Suppressor macrophage treated with lipopolysaccharide for 4 hours (primary cell): ENCODE data around the gene GPRC5D.

Experiments
- DNase-seq: peaks from one replicate; pipeline ENCODE4 v3.0.0-alpha.2; 2020

Gene GPRC5D

GRCh38 chr12:12979126-12979525 is 27.2 kb upstream of the GPRC5D start:
- peak; percentile 62 for DNase-seq

DNA sequence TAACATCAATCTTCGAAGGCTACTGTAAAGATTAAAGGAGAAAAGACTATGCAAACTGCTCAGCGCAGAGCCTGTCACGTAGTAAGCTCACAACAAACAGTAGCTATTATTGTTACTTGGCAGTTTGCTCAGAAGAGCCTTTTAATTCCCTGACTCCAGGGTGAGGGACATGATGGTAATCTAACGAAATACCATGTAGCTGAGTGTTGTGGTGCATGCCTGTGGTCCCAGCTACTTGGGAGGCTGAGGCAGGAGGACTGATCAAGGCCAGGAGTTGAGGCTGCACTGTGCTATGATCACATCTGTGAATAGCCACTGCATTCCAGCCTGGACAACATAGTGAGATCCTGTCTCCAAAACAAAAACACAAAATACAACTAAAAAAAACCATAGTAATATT is 25.3 kb upstream of the GPRC5D start:
- DNase-seq = no peak

DNA sequence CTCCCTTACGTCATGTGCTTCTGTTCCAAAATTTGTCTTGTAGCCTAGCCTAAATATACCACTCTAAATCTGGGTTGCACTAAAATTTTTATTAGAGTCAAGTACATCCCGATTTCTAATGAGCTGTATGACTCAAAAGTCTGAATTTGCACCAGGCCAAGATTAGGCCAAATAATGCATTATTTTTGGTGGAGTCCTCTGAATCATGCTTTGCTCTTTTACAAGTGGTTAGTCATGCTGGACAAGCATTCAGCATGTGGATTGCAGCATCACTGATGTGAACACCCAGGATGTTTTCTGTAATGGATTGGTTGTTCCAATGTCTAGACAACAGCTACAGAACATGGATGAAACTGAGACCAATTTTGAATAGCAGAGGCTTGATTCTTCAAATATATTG is 24.4 kb upstream of the GPRC5D start:
- peak; percentile 82 for DNase-seq

DNA sequence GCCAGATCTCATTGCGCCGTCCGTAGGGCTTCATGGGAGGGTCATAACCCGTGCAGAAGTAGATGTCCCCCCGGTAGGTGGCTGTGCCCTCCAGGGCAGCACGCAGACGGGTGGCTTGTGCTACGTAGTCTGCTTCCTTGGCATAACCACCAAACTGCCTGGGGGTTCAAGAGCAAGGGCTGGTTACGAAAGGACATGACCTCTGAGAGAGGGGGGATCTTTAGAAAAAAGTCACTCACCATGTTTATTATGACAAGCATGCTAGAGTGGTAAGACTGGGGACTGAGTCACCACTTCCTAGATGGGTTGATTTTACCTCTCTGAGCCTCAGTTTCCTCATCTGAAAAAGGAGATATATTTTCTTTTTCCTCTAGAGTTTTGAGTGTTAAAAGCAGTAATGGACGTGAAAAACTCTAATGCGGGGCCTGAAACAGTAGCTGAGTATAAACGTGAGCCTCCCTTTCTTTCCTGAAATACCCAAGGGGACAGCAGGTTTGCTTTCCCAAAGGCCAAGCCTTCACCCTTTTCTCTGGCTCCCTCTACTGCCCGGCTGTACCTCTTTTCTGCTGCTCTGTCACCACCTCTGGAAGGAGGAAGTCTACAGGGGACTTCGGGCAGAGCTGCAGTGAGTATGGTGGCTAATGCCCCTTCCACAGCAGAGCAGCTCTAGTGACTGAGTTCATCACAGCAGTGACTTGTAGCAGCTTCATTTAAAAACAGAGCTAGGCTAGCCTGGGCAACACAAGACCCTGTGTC is 23.5 kb upstream of the GPRC5D start:
- peak; percentile 49 for DNase-seq

DNA sequence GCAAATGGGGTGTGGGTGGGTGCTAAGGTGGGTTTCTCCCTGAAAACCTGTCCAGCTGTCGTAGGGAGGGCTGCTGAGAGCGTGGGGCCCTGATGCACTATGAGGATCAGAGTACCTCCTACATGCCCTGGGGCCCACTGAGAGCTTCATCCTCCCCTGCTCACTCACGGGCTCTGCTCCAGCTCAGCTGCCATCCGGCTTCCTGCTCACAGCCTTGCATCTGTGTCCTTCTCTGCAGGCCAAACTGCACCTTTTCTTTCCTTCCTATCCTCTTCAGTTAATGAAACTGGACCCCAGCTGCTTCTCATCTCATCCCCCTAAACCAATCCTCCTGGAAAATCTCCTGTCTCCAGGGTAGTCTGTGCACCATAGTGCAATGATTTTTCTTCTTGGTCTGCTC is 22.2 kb upstream of the GPRC5D start:
- DNase-seq = no peak

- DNase-seq = no peak
Measured at GRCh38 chr12:12973019-12973418, 21.0 kb upstream of the GPRC5D start.

DNA sequence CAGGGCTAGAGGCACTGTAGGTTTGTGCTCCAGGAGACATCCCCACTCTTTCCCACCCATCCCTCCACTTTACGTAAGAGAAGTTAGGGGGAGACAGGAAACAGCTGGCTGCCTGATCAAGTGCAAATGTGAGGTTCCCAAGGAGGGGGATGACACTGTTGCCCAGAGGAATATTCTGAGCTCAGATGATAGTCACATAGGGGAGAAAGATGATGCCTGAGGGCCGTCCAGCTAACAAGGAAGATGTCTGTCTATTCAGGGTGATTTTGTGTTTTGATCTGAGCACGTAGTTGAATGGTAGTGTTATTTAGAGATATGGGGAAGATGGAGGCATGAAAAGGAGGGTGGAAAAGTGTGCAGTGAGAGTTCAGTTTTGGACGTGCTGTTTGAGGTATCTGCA is 13.9 kb upstream of the GPRC5D start:
- DNase-seq = no peak

DNA sequence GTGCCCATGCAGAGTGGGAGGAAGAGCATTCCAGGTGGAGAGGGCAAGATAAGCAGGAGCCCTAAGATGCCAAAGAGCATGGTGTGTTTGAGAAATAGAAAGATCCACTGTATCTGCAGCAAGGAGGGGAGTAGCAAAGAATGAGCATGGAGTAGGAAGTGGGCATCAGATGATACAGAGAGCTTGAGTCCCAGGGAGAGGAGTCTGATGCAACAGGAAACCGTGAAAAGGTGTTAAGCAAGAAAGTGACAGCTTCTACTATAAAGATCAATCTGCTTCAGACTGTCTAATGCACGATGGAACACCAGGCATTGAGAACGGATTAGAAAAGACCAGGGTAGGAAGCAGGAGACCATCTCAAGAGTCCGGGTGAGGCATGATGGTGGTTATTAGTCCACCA is 12.3 kb upstream of the GPRC5D start:
- no peak for DNase-seq

GRCh38 chr12:12960639-12961209 is 8.8 kb upstream of the GPRC5D start:
- DNase-seq = no peak

DNA sequence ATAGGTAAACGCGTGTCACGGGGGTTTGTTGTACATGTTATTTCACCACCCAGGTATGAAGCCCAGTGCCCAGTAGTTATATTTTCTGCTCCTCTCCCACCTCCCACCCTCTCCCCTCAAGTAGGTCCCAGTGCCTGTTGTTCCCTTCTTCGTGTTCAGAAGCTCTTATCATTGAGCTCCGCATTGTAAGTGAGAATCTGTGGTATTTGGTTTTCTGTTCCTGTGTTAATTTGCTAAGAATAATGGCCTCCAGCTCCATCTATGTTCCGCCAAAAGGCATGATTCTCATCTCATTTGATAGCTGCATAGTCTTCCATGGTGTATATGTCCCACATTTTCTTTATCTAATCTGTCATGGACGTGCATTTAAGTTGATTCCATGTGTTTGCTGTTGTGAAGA is 6.9 kb upstream of the GPRC5D start:
- no peak for DNase-seq

DNA sequence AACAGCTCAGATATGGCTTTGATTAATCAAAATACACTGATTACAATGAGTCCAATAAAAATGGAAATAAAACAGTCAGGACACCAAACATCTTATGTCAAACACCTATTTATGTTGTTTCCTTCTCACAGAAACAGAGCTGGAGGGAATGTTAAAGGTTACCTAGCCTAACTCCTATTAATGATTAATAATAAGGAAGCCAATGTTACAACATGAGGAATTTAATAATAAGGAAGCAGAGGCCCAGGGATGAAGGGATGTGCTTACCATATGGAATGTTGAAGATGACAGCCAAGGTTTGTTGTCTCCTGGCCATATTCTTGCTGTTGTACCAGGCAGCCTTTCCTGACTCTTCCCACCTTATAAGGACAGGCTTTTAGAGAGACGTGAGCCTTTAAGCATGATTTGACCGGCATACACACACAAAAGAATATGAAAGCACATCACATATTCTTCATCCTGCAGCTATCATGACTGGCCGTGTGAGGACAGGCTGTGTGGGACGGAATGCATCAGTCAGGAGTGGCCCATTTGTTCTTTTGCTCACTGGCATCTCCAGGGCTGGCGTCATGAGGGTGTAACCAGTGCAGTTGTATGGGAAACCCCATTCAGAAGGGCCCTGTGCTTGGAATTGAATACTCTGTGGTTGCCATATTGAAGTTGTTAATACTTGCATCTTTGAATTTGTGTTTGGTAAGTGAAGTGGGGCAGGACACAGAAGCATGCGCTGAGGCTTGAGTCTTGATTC is 3.1 kb upstream of the GPRC5D start:
- no peak for DNase-seq

DNA sequence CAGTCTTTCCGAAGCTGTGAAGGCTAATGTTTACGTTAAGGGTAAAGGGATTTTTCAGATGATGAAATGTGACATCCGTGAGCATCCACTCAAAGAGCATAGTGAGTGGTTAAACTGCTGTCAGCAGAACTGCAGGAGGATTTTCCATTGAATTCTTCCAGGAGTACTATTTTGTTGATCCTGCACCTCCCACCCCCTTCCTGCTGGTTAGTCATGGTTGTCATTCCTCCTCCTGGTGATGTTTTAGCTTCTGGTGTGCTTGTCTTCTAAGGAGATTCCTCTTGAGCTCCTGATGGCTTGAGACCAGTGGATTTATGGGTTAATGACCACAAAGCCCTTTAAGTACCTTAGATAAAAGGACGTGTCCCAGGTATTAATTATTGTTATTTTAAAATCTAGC is 2.4 kb upstream of the GPRC5D start:
- DNase-seq = no peak

GRCh38 chr12:12951504-12951903 is 466 bp downstream of the GPRC5D start:
- no peak for DNase-seq

- DNase-seq = no peak
Measured at GRCh38 chr12:12947902-12948301, 4.1 kb downstream of the GPRC5D start.

DNA sequence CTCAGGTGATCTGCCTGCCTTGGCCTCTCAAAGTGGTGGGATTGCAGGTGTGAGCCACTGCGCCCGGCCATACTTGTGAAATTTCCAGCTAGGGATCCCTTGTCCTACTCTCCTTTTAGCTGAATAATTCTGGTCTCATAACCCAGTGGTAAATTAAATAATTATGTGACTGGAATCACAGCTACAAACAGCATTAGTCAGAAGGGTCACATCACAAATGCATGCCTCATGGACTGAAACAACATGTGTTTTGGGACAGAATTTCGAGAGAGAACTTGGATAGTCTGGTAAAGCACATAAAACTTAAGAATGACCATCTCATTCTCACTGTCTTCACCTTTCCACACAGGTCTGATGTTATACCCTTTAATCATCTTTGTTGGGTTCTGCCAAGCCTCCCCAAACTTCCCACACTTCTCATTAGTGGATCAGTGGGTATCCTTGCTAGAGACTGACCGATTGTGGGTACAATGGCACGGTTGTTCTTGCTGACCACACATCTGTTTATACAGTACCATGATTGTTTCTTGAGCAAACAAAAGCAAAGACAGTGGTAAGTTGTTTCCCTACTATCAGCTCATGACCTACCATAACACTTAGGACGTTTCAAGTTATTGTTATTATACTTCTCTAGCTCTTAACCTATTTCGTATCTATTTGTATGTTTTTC is 5.1 kb downstream of the GPRC5D start:
- no peak for DNase-seq

- DNase-seq = no peak
Measured at GRCh38 chr12:12945591-12945990, 6.4 kb downstream of the GPRC5D start.

GRCh38 chr12:12943586-12944260 is 8.2 kb downstream of the GPRC5D start:
- no peak for DNase-seq

GRCh38 chr12:12941450-12942350 is 10.3 kb downstream of the GPRC5D start:
- no peak for DNase-seq

DNA sequence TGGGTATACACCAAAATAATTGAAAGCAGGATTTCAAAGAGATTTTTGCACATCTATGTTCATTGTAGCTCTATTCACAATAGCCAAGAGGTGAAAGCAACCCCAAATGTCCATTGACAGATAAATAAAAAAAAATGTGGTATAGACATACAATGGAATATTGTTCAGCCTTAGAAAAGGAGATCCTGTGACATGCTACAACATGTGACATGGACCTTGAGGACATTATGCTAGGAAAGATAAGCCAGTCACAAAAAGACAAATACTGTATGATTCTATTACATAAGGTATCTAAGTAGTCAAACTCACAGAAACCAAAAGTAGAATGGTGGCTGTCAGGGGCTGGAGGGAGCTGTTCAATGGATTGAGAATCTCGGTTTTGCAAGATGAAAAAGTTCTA is 12.1 kb downstream of the GPRC5D start:
- no peak for DNase-seq

GRCh38 chr12:12938541-12938940 is 13.4 kb downstream of the GPRC5D start:
- no peak for DNase-seq

GRCh38 chr12:12936983-12937491 is 14.9 kb downstream of the GPRC5D start:
- no peak for DNase-seq

GRCh38 chr12:12934556-12934955 is 17.4 kb downstream of the GPRC5D start:
- DNase-seq = no peak
